ENCODE data around the gene MTMR10. TPM values are rescaled to one million over a fixed set of nuclear protein-coding genes. Genes with fewer than 3 reads are reported as not detected.

MTMR10 gene
- total and polyA plus RNA-seq, 2 experiments from 2014 or later = 7.2 to 8.1 TPM

- Histone ChIP-seq H3K9me2 (ENCODE audit: insufficient read depth) (no peaks in the 10 kb centered on the region), H3K4me2 (ENCODE audit: unreplicated experiment) (no peak overlapping the region), H3K27me3 (replicated peaks; ENCODE audit: insufficient read depth) (no peaks in the 10 kb centered on the region), H3K9ac (no peak overlapping the region), H3K4me1 (ENCODE audit: insufficient read depth) (no peaks in the 10 kb centered on the region), H3K36me3 (ENCODE audit: low read depth) (peaks cover 63% of the 10 kb centered on the region), H4K20me1 (ENCODE audit: insufficient read depth) (no peaks in the 10 kb centered on the region), H3K79me2 (ENCODE audit: insufficient read depth) (no peaks in the 10 kb centered on the region), H3K27ac (no peak overlapping the region), H3K9me3 (ENCODE audit: low read depth) (no peaks in the 10 kb centered on the region), H2AFZ (no peak overlapping the region), H3F3A (ENCODE audit: insufficient read depth) (no peaks in the 10 kb centered on the region), H3K4me3 (no peak overlapping the region)
- no peak for DNase-seq
- 92 to 95% methylated on average over 7 of the region's 7 CpGs for whole genome bisulfite sequencing, 2 experiments (ENCODE audit: low coverage in 1 of 2, low lambda C conversion rate in 2 of 2, missing lambda C conversion rate in 2 of 2)
- TF ChIP-seq EZH2phosphoT487 (IDR thresholded peaks at IDR 0.05; ENCODE audit: insufficient read depth, low read depth) (no peak), EZH2 (IDR thresholded peaks at IDR 0.05; ENCODE audit: insufficient read depth, poor library complexity, severe bottlenecking) (no peak)
- in situ Hi-C loops (cut with MboI) = no loop called here
Observed at GRCh38 chr15:30939161-30939560, 52.3 kb downstream of the MTMR10 start.

- no peaks in the 10 kb centered on the region for H3K9me2 ChIP-seq (ENCODE audit: insufficient read depth)
- H3K27me3 ChIP-seq (replicated peaks; ENCODE audit: insufficient read depth) = no peaks in the 10 kb centered on the region
- no peaks in the 10 kb centered on the region for H3K79me2 ChIP-seq (ENCODE audit: insufficient read depth)
- 0 out of 2 replicates have a peak, but pooled peaks cover 6% of the 10 kb centered on the region for H3F3A ChIP-seq (ENCODE audit: insufficient read depth)
- no peak for DNase-seq
- TF ChIP-seq EZH2 (IDR thresholded peaks at IDR 0.05; ENCODE audit: insufficient read depth, poor library complexity, severe bottlenecking) = no peak
- no peak for TF ChIP-seq EZH2phosphoT487 (IDR thresholded peaks at IDR 0.05; ENCODE audit: insufficient read depth, low read depth)
- H3K4me3 ChIP-seq = no peak overlapping the region
- no peak overlapping the region for H3K27ac ChIP-seq
- in situ Hi-C loops (cut with MboI) = no loop called here
- H3K4me1 ChIP-seq (ENCODE audit: insufficient read depth) = no peaks in the 10 kb centered on the region
- H2AFZ ChIP-seq = no peak overlapping the region
- H3K4me2 ChIP-seq (ENCODE audit: unreplicated experiment) = no peak overlapping the region
- H4K20me1 ChIP-seq (ENCODE audit: insufficient read depth) = no peaks in the 10 kb centered on the region
- peaks cover 19% of the 10 kb centered on the region; the same call in 1 of the 2 replicates for H3K36me3 ChIP-seq (ENCODE audit: low read depth)
- no peaks in the 10 kb centered on the region for H3K9me3 ChIP-seq (ENCODE audit: low read depth)
- H3K9ac ChIP-seq = no peak overlapping the region
Observed at GRCh38 chr15:30933293-30933692, 58.1 kb downstream of the MTMR10 start.

GRCh38 chr15:30930422-30930821, 61.0 kb downstream of the MTMR10 start:
- H3K27me3 ChIP-seq (replicated peaks; ENCODE audit: insufficient read depth) = no peaks in the 10 kb centered on the region
- H3K9me3 ChIP-seq (ENCODE audit: low read depth) = no peaks in the 10 kb centered on the region
- no peak overlapping the region for H2AFZ ChIP-seq
- no peaks in the 10 kb centered on the region for H3K9me2 ChIP-seq (ENCODE audit: insufficient read depth)
- H3K4me2 ChIP-seq (ENCODE audit: unreplicated experiment) = no peak overlapping the region
- WGBS, 2 experiments (ENCODE audit: low coverage in 1 of 2, low lambda C conversion rate in 2 of 2, missing lambda C conversion rate in 2 of 2) = 94% methylated on average over 8 of the region's 8 CpGs
- no peaks in the 10 kb centered on the region for H3K4me1 ChIP-seq (ENCODE audit: insufficient read depth)
- H4K20me1 ChIP-seq (ENCODE audit: insufficient read depth) = no peaks in the 10 kb centered on the region
- H3K4me3 ChIP-seq = no peak overlapping the region
- 0 out of 2 replicates have a peak, but pooled peaks cover 6% of the 10 kb centered on the region for H3F3A ChIP-seq (ENCODE audit: insufficient read depth)
- no peak for DNase-seq
- peaks cover 5% of the 10 kb centered on the region; the same call in 1 of the 2 replicates for H3K36me3 ChIP-seq (ENCODE audit: low read depth)
- in situ Hi-C loops (cut with MboI) = no loop called here
- H3K27ac ChIP-seq = no peak overlapping the region
- no peak overlapping the region for H3K9ac ChIP-seq
- TF ChIP-seq EZH2 (IDR thresholded peaks at IDR 0.05; ENCODE audit: insufficient read depth, poor library complexity, severe bottlenecking) (no peak), EZH2phosphoT487 (IDR thresholded peaks at IDR 0.05; ENCODE audit: insufficient read depth, low read depth) (no peak)
- no peaks in the 10 kb centered on the region for H3K79me2 ChIP-seq (ENCODE audit: insufficient read depth)

GRCh38 chr15:30929982-30930381, 61.4 kb downstream of the MTMR10 start:
- no peak overlapping the region for H3K27ac ChIP-seq
- H4K20me1 ChIP-seq (ENCODE audit: insufficient read depth) = no peaks in the 10 kb centered on the region
- peaks cover 5% of the 10 kb centered on the region; the same call in 1 of the 2 replicates for H3K36me3 ChIP-seq (ENCODE audit: low read depth)
- no peaks in the 10 kb centered on the region for H3K9me2 ChIP-seq (ENCODE audit: insufficient read depth)
- H3K79me2 ChIP-seq (ENCODE audit: insufficient read depth) = no peaks in the 10 kb centered on the region
- no peak overlapping the region for H3K4me3 ChIP-seq
- no peak for DNase-seq
- TF ChIP-seq EZH2 (IDR thresholded peaks at IDR 0.05; ENCODE audit: insufficient read depth, poor library complexity, severe bottlenecking) = no peak
- TF ChIP-seq EZH2phosphoT487 (IDR thresholded peaks at IDR 0.05; ENCODE audit: insufficient read depth, low read depth) = no peak
- H3K4me1 ChIP-seq (ENCODE audit: insufficient read depth) = no peaks in the 10 kb centered on the region
- in situ Hi-C loops (cut with MboI) = no loop called here
- no peaks in the 10 kb centered on the region for H3K27me3 ChIP-seq (replicated peaks; ENCODE audit: insufficient read depth)
- H3K4me2 ChIP-seq (ENCODE audit: unreplicated experiment) = no peak overlapping the region
- 83 to 95% methylated on average over 4 of the region's 4 CpGs for WGBS, 2 experiments (ENCODE audit: low coverage in 1 of 2, low lambda C conversion rate in 2 of 2, missing lambda C conversion rate in 2 of 2)
- H3F3A ChIP-seq (ENCODE audit: insufficient read depth) = 0 out of 2 replicates have a peak, but pooled peaks cover 6% of the 10 kb centered on the region
- no peak overlapping the region for H2AFZ ChIP-seq
- no peaks in the 10 kb centered on the region for H3K9me3 ChIP-seq (ENCODE audit: low read depth)
- no peak overlapping the region for H3K9ac ChIP-seq
